Right lobe of liver (tissue), 4 donors: ENCODE measurements around the gene DCAF6.

ENCODE experiments used
- CTCF ChIP-seq, 4 donors: fragments of 200-600 bp in 3 of 4; fragments of 450-650 bp in 1 of 4; IDR thresholded peaks; one replicate each; pipeline versions ENCODE4 v1.5.1 to v1.8.0; 2016 to 2022; ENCODE audit warnings: antibody characterized with exemption in 4 of 4, mild to moderate bottlenecking in 2 of 4
- POLR2A ChIP-seq: fragments of 450-650 bp; IDR thresholded peaks from one replicate; pipeline ENCODE4 v1.6.1; 2017; ENCODE audit warnings: antibody characterized with exemption, mild to moderate bottlenecking
- donor health status: DM: no; HTN: no; CAD: no.
- donor health status: DM: no; HTN: no; CAD: no.
- donor health status: DM: no; HTN: yes; CAD: no.

GRCh38 chr1:167912294-167912693, 24.2 kb upstream of the DCAF6 start:
- no peak for TF ChIP-seq CTCF (IDR thresholded peaks at IDR 0.05)
- TF ChIP-seq POLR2A: peak; percentile 36
